Measurements from ENCODE around the gene CACNA2D2.

The CACNA2D2 gene

DNA sequence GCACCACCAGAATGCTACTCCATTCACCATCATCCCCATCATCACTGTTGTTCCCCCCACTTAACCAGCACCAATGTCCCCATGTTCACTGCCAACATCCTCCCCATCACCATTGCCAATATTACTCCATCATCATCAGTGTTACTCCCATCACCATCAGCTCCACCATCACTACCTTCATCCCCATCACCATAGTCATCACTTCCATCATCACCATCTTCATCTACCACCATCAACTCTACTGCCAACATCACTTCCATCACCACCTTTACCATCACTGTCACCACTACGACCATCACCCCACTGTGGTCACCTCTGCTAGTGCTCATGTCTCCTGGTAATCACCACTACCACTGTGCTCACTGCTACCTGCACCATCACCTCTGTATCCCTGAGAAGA, 96.9 kb downstream of the CACNA2D2 start:
- TF ChIP-seq ZFX (IDR thresholded peaks at IDR 0.05) (no peak), CTCF (conservative IDR thresholded peaks at IDR 0.05) (no peak)
- H3K27ac ChIP-seq, result no peak overlapping the region

DNA sequence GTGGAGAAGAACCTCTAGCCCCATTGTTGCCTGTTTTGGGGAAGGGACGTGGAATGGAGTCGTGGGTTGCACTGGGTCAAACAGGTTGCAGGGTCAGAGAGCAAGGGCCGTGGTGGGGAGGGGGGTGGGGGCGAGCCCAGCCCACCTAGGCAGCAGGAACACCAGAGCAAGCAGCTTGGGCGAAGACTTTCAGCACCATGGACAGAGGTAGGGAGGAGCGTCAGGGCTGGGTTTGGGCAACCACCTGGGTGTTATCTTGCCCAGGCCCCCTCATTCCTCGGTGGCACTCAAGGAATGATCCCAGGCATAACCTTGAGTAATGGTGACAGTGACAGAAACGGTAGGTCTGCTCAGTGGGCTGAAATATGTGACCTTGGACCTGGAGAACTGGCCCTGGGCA, 98.2 kb downstream of the CACNA2D2 start:
- TF ChIP-seq CTCF (conservative IDR thresholded peaks at IDR 0.05) (no peak), ZFX (IDR thresholded peaks at IDR 0.05) (no peak)

DNA sequence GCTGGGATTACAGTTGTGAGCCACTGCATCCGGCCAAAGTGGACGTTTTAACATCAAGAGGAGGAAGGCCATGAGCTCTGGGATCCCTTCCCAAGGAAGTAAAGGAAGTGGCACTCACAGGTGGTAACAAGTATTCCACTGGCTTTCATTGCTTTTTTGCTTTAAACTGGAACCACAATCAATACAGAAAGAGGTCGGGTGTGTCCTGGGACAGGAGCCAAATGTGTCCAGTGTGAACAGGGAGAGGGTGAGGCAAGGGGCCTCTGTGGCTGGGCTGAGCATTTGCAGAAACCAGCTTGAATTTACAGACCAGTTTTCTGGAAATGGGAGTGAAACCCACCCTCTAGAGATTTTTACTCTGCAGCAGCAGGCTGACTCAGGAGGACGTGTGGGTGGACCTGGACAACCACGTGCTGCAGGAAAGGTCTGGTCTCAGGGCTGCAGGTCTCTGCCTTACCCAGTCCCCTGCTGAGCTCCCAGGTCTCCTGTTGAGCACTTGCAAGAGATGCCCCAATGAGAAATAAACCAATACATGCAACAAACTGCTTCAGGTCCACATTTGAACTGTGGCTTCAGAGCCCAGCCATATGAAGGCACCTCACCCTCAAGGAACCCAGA, 101.3 kb downstream of the CACNA2D2 start:
- H3K27ac ChIP-seq, result no peak overlapping the region

More for the DNA sequence above, 98.2 kb downstream of the CACNA2D2 start:
- no peak overlapping the region for H3K27ac ChIP-seq

GRCh38 chr3:50396502-50396901, 106.9 kb downstream of the CACNA2D2 start:
- no peak for TF ChIP-seq CTCF (conservative IDR thresholded peaks at IDR 0.05)
- no peak overlapping the region for H3K27ac ChIP-seq

More for the DNA sequence above, 101.3 kb downstream of the CACNA2D2 start:
- TF ChIP-seq ZFX (IDR thresholded peaks at IDR 0.05) (no peak), CTCF (conservative IDR thresholded peaks at IDR 0.05) (no peak)

- TF ChIP-seq CTCF (conservative IDR thresholded peaks at IDR 0.05), result no peak
- TF ChIP-seq ZFX (IDR thresholded peaks at IDR 0.05), result no peak
- no peak overlapping the region for H3K27ac ChIP-seq
Measured at GRCh38 chr3:50395070-50395860, 108.2 kb downstream of the CACNA2D2 start.

GRCh38 chr3:50393061-50393460, 110.4 kb downstream of the CACNA2D2 start:
- TF ChIP-seq CTCF (conservative IDR thresholded peaks at IDR 0.05), result no peak
- TF ChIP-seq ZFX (IDR thresholded peaks at IDR 0.05), result no peak
- no peak overlapping the region for H3K27ac ChIP-seq

GRCh38 chr3:50392101-50392715, 111.2 kb downstream of the CACNA2D2 start:
- no peak overlapping the region for H3K27ac ChIP-seq
- TF ChIP-seq CTCF (conservative IDR thresholded peaks at IDR 0.05) (no peak), ZFX (IDR thresholded peaks at IDR 0.05) (no peak)
